ENCODE measurements around the gene SCN8A.
"Not testable (repeated sequence)": the region's sequence is repeated elsewhere in the genome, so short reads cannot be mapped to it uniquely, and the experiment has no call there.

Gene SCN8A

DNA sequence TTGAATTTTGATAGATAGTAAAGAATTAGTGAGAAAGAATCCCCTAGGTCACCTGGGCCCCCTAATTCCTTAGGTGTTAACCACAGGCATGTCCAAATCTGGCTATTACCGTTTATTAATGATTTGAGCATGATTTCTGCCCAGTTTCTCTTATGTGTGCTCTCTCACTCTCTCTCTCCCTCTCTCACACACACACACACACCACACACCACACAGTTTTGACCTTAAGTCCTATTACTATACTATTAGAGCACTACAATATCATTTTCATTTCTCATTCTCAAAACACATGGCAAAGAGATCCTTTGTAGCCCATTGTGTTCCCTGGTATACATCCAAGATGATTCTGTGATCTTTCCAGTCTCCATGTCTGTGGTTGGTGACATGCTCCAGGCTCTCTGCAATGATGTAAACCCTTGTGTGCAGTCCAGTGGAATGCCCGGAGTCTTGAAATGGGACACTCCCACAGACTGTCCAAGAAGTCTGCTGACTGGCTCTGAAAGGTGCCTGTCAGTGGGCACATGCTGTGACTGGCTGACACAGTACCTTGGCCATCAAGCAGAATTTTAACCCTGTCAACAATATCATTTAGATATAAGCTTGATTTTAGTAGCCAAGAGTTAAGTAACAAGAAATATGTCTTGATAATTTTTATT is 161.3 kb downstream of the SCN8A start:
- DNase-seq (ENCODE audit: low read depth, low spot score), result peak; percentile 20
- H3K27ac ChIP-seq, result no peak overlapping the region

DNA sequence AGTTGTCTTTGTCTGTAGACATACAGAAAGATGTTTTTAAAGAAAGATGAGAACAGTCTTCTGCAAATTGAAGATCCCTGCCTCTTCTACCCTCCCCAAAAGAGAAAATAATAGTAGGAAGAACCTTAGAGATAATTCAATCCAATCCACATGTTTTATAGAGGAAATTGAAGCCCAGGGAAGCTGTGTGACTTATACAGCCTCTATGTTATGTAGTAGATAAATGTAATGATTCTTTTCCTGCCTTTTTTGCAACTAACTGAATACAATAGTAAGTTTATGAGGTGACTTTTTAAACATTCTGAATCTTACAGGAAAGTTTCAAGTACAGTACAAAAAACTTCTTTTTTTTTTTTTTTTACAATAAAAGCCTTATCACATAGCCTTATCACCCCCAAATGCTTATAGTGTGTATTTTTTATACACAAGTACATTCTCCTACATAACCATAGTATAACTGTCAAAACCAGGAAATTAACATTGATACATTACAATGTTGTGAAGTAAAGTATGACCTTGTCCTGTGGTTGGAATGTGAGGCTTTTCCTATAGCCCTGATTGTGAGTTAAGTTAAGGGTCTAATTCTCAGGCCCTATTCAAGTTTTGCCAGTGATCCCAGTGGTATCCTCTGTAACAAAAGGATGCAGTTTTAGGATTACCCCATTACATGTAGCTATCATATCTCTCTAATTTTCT is 163.1 kb downstream of the SCN8A start:
- DNase-seq (ENCODE audit: low read depth, low spot score), result no peak
- no peak overlapping the region for H3K27ac ChIP-seq

GRCh38 chr12:51755251-51755650 is 164.2 kb downstream of the SCN8A start:
- H3K27ac ChIP-seq, result no peak overlapping the region
- DNase-seq (ENCODE audit: low read depth, low spot score), result no peak

DNA sequence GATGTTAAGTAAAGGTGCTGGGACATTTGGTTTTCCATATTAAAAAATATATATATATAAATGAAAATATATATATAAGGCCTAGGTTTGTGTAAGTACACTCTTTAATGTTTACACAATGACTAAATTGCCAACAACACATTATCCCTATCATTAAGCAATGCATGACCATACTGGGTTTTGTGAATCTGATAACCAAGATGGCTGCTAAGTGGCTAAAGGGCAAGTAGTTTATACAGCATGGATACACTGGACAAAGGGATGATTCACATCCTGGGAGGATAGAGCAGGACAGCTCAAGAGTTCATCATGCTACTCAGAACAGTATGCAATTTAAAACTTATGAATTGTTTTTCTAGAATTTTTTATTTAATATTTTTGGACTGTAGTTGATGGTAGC is 168.1 kb downstream of the SCN8A start:
- H3K27ac ChIP-seq, result peak overlapping the region; percentile 15
- no peak for DNase-seq (ENCODE audit: low read depth, low spot score)

GRCh38 chr12:51759695-51760094 is 168.7 kb downstream of the SCN8A start:
- H3K27ac ChIP-seq, result peak overlapping the region; percentile 15
- DNase-seq (ENCODE audit: low read depth, low spot score), result no peak

DNA sequence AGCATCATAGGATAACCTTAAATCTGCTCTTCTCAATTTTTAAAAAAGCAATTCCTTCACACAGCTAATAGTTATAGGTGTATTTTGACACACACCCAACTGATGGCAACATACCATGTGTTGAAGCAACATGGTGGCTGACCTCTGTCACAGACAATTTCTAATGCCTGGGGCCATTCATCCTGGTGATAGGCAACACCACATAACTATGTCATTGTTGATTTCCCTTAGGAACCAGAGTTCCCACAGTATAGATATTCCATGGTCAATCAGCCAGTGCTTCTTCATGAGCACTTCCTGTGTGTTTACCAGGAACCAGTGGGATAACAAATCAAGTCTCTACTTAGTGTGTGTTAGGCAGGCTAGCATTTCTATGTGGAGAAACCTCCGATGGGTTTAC is 169.2 kb downstream of the SCN8A start:
- DNase-seq (ENCODE audit: low read depth, low spot score), result no peak
- no peak overlapping the region for H3K27ac ChIP-seq

DNA sequence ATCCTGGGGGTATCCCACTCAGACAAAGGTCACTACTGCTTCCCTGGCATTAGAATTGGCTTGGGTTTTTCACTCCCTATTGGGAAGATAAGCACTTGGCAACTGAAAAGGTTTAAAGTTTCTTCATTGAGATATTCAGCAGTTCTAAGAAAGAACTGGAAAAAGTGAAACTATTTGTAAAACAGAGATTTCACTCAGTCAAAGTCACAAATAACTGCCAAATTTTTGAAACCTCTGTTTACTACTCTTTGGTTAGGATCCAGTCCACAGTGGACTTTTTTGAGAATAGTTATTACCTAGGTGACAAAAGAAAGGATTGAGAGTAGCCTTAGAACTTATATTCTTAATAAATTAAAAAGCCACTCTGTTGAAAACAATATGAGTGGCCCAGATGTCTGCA is 172.7 kb downstream of the SCN8A start:
- DNase-seq (ENCODE audit: low read depth, low spot score), result no peak
- H3K27ac ChIP-seq, result no peak overlapping the region

DNA sequence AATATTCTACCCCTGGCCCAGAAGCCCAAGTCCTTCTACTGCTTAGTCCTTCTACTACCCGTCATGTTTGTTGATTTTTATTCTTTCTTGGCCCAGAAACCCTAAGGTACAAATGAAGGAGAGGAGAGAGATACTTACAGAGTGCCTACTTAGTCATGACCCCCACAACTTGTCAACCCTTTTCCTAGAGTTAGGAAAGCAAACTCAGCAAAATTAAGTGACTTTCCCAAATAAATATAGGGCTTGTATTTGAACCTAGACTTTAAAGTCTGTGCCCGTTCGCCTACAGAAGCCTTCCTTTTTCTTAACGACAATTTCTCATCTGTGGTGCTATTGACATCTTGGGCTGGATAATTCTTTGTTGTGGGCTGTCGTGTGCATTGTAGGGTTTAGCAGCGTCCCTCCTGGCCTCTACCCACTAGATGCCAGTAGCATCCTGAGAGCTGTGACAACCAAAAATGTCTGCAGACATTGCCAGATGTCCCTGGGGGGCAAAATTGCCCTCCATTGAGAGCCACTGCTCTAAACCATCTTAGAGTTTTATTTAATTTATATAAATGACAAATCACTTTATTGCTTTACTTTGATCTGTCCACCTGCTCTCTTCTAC is 175.1 kb downstream of the SCN8A start:
- no peak for DNase-seq (ENCODE audit: low read depth, low spot score)
- H3K27ac ChIP-seq, result no peak overlapping the region

DNA sequence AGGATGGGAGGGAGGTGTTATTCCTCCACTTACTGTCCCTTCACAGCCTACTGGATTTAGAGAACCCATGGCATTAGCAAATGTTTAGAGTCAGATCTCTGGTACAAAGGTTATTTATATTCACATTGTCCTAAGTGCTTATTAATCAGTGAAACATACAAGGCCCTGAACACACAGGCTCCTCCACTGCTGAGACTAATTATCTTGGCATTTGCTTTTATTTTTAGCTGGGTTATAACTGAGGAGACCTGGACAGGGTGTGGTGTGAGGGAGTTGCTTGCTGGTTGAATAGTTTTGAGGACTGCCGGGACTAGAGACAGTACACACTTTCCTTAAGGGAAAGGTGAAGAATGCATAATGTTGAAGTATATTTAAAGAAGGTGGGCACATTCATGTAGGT is 180.0 kb downstream of the SCN8A start:
- DNase-seq (ENCODE audit: low read depth, low spot score), result no peak
- peak overlapping the region; percentile 30 for H3K27ac ChIP-seq

GRCh38 chr12:51773145-51773869 is 182.3 kb downstream of the SCN8A start:
- DNase-seq (ENCODE audit: low read depth, low spot score), result no peak

GRCh38 chr12:51774933-51775332 is 183.9 kb downstream of the SCN8A start:
- no peak overlapping the region for H3K27ac ChIP-seq
- no peak for DNase-seq (ENCODE audit: low read depth, low spot score)

More at GRCh38 chr12:51773145-51773869, 182.3 kb downstream of the SCN8A start:
- peak overlapping the region; percentile 45 for H3K27ac ChIP-seq

DNA sequence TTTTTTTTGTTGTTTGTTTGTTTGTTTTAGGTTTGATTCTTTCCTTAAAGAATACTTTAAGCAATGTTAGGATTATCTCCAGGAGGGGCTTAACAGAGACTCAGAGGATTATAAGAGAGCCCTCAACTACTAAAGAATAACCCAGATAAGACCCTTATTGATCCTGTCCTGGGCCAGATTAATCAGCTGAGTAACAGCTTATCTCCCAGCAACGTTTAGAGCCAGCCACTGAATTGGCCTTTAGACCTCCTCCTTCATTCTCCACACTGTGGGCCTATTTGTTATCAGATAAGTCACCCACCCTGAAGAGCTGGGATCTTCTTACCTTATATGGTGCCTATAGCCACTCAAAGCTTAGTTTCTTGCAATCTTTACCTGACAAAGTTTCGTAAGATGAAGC is 186.4 kb downstream of the SCN8A start:
- no peak overlapping the region for H3K27ac ChIP-seq
- no peak for DNase-seq (ENCODE audit: low read depth, low spot score)

- no peak for DNase-seq (ENCODE audit: low read depth, low spot score)
- no peak overlapping the region for H3K27ac ChIP-seq
Observed at GRCh38 chr12:51777973-51778372, 186.9 kb downstream of the SCN8A start.

GRCh38 chr12:51779876-51780275 is 188.8 kb downstream of the SCN8A start:
- H3K27ac ChIP-seq, result no peak overlapping the region
- DNase-seq (ENCODE audit: low read depth, low spot score), result no peak

GRCh38 chr12:51784688-51785087 is 193.7 kb downstream of the SCN8A start:
- H3K27ac ChIP-seq, result no peak overlapping the region
- no peak for DNase-seq (ENCODE audit: low read depth, low spot score)

GRCh38 chr12:51785906-51786305 is 194.9 kb downstream of the SCN8A start:
- no peak for DNase-seq (ENCODE audit: low read depth, low spot score)
- H3K27ac ChIP-seq, result no peak overlapping the region

DNA sequence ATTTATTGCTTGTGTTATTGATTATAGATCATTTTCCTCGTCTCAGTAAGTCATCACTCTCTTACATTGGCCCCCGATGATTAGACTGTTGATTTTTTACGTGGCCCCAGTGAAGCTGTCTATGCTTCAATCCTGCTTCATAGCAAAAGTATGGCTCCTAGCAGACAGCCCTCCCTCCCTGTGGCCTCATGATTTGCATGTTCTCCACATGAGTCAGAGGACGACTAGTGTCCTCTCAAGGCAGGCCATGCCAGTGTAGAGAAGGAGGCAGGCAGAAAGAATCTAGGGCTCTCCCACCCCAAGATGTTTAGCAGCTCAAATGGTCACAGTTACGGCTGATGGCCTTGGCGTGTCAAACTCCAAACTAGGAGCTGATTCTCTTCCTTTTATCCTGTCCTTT is 197.8 kb downstream of the SCN8A start:
- no peak overlapping the region for H3K27ac ChIP-seq
- DNase-seq (ENCODE audit: low read depth, low spot score), result no peak

- no peak overlapping the region for H3K27ac ChIP-seq
- DNase-seq (ENCODE audit: low read depth, low spot score), result no peak
Observed at GRCh38 chr12:51792417-51792816, 201.4 kb downstream of the SCN8A start.

GRCh38 chr12:51793201-51793600 is 202.2 kb downstream of the SCN8A start:
- no peak for DNase-seq (ENCODE audit: low read depth, low spot score)
- no peak overlapping the region for H3K27ac ChIP-seq

- peak overlapping the region; percentile 57 for H3K27ac ChIP-seq
- peak; percentile 50 for DNase-seq (ENCODE audit: low read depth, low spot score)
Observed at GRCh38 chr12:51797301-51797700, 206.3 kb downstream of the SCN8A start.

DNA sequence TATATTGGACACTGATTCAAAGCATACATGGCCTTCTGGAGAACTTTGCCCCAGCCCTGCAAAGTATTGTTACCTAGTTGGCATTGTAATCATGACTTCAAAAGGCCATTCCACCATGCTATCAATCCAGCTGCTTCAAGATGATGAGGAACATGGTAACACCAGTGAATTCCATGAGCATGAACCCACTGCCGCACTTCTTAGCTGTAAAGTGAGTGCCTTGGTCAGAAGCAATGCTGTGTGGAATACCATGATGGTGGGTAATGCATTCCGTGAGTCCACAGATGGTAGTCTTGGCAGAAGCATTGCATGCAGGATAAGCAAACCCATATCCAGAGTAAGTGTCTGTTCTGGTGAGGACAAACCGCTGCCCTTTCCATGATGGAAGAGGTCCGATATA is 207.0 kb downstream of the SCN8A start:
- DNase-seq (ENCODE audit: low read depth, low spot score), result not testable (repeated sequence)

More for the DNA sequence above, 207.0 kb downstream of the SCN8A start:
- H3K27ac ChIP-seq, result peak overlapping the region; percentile 57

Data from epithelial cell of prostate (primary cell).